Right lobe of liver (tissue), 4 donors: ENCODE data around the gene PPA1.

Experiments used
- CTCF ChIP-seq, 4 donors: fragments of 200-600 bp in 3 of 4; fragments of 450-650 bp in 1 of 4; IDR thresholded peaks; one replicate each; pipeline versions ENCODE4 v1.5.1 to v1.8.0; 2016 to 2022; ENCODE audit warnings: antibody characterized with exemption in 4 of 4, mild to moderate bottlenecking in 2 of 4
- POLR2A ChIP-seq: fragments of 450-650 bp; IDR thresholded peaks from one replicate; pipeline ENCODE4 v1.6.1; 2017; ENCODE audit warnings: antibody characterized with exemption, mild to moderate bottlenecking
- donor health status: DM: no; HTN: no; CAD: no.
- donor health status: DM: no; HTN: no; CAD: no.
- donor health status: DM: no; HTN: yes; CAD: no.

GRCh38 chr10:70166394-70166793 is 66.8 kb downstream of the PPA1 start:
- TF ChIP-seq CTCF (IDR thresholded peaks at IDR 0.05) (no peak), POLR2A (no peak)
